ENCODE results near the gene PGR.

Gene PGR

DNA sequence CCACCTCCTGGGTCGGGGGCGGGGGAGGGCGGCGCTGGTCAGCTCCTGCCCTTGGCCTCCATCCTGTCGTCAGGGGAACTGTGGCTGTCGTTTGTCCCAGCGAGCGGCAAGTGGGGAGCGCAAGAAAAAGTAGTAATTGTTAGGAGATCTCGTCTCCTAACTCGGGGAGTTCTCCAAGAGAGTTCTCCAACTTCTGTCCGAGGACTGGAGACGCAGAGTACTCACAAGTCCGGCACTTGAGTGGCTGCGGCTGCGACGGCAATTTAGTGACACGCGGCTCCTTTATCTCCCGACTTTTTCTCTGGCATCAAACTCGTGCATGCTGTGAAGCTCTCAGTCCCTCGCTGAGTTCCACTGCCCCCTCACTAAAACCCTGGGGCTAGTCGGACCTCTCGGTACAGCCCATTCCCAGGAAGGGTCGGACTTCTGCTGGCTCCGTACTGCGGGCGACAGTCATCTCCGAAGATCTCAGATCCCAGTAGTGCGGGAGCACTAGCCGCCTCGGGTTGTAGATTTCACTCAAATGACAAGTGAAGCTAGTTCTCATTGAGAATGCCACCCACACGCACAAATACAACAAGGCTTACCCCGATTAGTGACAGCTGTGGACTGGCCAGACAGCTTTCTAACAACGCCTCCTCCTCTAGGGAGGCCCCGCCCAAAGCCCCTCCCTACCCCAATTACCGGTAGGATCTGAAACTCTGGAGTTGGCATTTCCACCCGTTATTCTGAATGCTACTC lies at the start of gene PGR:
Gene PGR, minus strand, starts transcription at position 611 of the 741 bp plus-strand sequence. CDS start 743 bp downstream, outside the sequence.
- no peak for DNase-seq

- no peak for DNase-seq
Observed at GRCh38 chr11:101176381-101176780, 46.8 kb upstream of the PGR start.

GRCh38 chr11:101169944-101170343 lies 40.3 kb upstream of the PGR start:
- no peak for DNase-seq

- no peak for DNase-seq
Observed at GRCh38 chr11:101166038-101166437, 36.4 kb upstream of the PGR start.

DNA sequence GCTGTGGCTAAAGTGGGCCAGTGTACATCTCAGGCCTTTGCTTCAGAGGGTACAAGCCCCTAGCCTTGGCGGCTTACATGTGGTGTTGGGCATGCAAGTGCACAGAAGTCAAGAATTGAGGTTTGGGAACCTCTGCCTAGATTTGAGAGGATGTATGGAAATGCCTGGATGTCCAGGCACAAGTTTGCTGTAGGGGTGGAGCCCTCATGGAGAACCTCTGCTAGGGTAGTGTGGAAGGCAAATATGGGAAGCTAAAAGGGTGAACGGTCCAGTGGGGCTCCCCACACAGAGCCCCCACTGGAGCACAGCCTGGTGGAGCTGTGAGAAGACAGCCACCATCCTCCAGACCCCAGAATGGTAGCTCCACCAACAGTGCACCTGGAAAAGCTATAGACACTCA lies 28.5 kb upstream of the PGR start:
- DNase-seq: no peak

DNA sequence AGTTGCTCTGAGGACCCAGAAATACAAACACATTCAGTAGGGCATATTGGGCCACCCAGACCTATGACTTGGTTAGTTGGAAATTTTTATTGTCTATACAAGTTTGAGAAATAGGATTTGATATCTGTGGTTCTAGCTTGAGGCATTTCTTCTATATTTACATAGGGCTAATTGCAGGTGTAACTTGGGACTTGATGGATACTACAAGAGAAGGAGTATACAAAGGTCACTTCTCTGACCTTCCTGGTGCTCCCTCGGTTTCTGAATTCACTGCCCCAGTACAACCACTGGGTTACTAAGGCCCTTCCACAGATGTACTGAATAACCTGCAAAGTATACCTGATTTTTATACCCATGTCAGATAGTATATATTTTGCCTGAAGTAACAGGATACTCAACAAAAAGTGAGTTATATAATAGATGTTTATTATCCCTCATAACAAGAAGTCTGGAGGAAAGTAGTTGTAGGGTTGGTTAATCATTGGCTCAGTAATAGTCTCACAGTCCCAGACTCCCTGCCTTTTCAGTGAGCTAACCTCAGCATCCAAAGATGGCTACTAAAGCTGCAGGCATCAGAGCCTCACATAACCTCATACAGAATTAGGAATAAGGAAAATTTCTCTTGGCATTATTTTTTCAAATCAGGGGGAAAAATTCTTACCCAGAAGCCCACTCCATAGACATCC lies 8.8 kb upstream of the PGR start:
- DNase-seq: no peak

GRCh38 chr11:101133190-101133589 lies 3.6 kb upstream of the PGR start:
- DNase-seq: no peak

DNA sequence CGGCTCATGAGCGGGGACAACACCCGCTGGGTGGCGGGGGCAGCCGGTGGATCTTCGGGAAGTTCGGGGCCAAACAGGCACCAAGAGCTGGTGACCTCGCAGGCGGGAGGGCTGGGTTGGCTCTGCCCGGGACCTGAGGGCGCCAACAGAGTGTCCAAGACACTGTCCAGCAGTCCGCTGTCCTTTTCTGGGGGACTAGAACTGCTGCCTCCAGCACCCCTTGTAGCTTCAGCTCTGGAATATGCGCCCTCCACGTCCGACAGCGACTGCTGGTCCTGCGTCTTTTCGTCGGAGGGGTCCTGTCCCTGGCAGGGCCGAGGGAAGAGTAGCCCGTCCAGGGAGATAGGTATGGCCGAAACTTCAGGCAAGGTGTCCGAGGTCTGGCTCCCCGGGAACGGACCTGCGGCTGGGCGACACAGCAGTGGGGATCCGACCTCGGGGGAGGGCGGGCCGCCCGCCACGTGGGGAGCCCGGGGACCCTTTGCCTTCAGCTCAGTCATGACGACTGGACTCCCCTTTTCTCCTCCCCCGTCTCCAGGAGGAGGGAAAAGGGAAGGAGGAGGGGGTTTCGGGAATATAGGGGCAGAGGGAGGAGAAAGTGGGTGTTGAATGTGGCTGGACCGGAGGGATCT lies 926 bp downstream of the PGR start:
- DNase-seq: no peak

DNA sequence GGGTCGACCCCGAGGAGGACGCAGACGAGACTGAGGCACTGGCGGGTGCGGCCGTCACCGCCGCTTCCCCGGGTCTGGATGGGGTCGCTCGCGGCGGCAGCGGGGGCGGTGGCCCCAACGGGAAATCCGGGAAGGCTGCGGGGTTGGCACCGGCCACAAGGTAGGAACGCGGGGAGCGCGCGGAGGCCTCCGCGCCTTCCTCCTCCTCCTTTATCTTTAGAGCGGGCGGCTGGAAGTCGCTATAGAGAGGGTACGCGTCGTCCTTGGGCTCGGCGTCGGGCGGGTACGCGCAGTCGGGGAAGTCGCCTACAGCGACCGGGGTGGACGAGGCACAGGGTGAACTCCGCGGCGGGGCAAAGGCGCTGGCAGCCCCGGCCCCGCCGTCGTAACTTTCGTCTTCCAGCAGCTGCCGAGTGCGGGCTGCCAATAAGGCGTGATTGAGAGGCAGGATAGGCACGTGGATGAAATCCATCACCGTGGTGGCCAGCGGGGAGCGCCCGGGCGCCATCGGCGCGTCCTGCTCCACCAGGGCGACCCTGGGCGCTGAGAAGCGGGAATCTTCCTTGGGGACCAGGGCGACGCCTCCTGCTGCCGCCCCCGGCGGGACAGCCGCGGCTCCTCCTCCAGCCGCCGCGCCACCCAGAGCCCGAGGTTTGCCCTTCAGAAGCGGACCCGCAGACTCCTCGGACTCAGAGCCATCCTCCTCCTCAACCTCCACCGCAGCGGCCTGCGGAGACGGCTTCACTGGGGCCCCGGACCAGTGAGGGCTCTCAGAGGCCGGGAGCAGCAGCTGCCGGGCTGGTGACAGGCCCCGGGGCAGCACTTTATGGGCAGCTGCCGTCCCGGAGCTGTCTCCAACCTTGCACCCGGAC lies 1.7 kb downstream of the PGR start:
- peak in 1 of 2 donors; percentile 5 for DNase-seq

DNA sequence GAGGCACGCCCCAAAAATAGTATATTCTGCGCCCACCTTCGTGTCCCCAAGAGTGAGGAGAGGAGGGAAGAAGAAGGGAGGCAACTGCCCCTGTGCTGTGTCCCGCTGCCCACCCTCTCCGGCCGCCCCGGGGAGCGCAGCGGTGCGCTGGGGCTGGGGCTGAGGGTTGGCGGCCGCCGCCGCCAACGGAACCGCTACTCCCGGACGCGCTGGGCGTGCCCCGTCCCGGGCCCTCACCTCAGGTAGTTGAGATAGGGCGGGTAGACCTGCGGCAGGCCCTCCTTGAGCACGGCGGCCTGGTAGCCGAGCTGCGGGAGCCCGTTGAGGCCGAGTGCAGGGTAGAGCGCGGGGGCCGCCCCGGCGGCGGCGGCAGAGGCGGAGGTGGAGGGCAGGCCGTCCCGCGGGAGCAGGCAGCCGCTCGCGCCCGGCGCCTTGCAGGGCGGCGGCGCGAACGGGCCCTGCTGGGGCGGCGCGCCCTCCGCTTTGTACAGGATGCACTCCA lies 2.4 kb downstream of the PGR start:
- no peak for DNase-seq

DNA sequence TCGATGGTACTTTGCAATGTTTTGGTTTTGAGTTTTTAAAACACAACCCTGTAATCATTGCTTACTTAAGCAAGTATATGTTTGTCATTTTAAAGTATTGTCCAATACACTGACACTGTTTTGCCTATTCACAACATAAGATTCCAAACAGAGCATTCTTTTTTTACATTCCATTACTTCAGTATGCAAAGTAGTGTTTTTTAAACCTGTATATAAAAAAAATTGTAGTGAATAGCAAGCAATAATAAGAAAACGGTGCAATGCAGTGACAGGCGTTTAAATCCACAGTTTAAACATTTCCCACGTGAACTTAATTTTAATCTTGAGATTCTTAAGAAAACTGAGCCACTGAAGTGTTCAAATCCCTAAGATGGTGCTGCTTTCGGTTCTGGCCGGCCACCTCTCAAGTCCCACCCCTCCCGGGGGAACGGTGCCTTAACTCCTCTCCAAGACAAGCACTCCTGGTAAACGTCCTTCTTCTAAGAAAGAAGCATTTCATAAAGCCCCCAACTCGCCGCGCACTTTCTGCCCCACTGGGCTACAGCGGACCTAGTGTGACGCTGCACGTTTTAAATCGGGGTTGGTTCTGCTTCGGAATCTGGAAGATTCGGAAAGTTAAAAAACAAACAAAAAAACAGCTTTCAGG lies 2.9 kb downstream of the PGR start:
- no peak for DNase-seq

DNA sequence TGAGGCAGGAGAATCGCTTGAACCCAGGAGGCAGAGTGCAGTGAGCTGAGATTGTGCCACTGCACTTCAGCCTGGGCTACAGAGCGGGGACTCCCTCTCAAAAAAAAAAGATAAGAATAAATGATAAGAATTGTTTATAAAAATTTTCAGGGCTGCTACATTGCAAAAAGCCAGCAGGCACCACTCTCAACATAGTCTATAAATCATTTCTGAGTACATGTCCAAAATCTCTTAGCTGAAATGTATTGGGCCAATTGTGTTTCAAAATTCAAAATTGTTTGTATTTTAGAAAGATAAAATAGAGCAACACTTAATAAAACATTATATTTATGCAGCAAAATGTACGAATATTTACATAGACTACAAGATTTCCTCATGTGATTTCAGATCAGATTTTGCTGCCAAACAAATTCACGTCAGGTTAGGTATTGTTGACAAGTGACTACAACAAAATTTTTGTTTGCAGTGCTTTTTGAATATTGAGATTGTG lies 13.9 kb downstream of the PGR start:
- no peak for DNase-seq

GRCh38 chr11:101113540-101113939 lies 16.1 kb downstream of the PGR start:
- no peak for DNase-seq

DNA sequence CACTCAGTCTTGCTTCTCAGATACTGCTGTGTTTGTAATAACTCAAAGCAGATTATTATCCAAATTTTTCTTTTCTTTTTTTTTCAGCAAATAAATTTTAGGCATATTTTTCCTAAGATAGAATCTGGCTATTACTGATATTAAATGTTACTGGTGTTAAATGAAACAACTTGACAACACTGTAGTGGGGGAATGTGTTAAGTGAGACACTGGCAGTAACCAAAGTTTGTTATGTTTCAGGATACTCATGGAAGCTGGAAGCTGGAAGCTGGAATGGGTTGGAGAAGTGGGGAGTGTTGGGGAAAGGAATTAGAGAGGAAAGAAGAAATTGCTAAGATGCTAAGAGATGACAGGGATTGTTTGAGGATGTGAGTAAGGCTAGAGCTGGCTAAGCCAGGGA lies 24.9 kb downstream of the PGR start:
- no peak for DNase-seq

DNA sequence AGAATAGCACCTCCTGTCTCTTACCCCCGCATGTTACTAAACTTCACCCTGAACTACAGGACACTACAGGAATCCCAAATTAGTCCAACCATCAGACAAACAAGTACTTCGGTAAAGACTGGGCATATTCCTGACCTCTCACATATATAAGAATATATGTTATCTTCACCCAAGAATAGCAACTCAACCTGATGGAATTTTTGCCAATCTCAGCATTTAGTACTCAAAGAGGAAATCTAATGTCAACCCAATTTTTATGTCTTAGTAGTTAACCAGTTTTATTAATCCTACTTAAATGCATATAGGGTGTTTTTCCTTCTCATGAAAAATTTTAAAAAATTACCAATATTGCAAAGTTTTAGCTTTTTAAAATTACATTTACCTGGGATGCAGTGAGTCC lies 26.2 kb downstream of the PGR start:
- DNase-seq: no peak

- no peak for DNase-seq
Observed at GRCh38 chr11:101100601-101101000, 29.0 kb downstream of the PGR start.

- DNase-seq: no peak
Observed at GRCh38 chr11:101096036-101096704, 33.4 kb downstream of the PGR start.

- no peak for DNase-seq
Observed at GRCh38 chr11:101091781-101092180, 37.8 kb downstream of the PGR start.

DNA sequence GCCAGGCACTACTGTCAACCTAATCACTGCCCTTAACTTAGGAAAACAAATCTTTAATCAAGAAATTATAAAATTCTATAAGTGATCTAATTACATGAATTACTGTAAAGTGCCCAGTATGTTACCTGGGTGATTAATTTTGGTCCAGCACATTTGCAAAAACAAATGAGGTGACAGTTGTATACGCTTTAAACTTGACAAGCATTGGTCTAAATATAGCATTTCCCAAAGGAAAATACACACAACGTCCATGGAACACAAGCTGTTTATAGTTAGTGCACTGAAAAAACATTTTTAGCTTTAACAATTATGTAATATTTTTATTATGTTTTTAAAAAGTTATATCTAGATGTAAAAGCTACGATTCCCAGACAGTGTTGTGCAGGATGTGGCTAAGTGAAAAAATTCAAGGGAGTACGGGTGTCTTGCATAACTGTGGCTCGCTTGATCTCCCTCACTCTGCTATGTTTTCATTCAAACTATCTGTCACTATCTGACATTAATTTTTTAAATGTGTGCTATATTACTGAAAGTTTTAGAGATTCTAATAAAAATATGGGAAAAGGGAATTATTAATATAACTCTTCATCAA lies 38.8 kb downstream of the PGR start:
- no peak for DNase-seq

GRCh38 chr11:101083335-101083734 lies 46.3 kb downstream of the PGR start:
- no peak for DNase-seq

GRCh38 chr11:101082813-101083212 lies 46.8 kb downstream of the PGR start:
- no peak for DNase-seq

Data from stimulated activated CD4-positive, alpha-beta T cell treated with anti-CD3 and anti-CD28 coated beads, Interleukin-2, amount 100 ng/mL, for 24 hours (primary cell).